Measurements from ENCODE around the gene SULT4A1.

- TF ChIP-seq GATA2 (CRISPR knock-in tag; IDR thresholded peaks at IDR 0.05) (no peak), RNF2 (IDR thresholded peaks at IDR 0.05) (no peak), JUND (IDR thresholded peaks at IDR 0.05; ENCODE audit: borderline replicate concordance, low read depth, low read length) (no peak), JUND (tag; IDR thresholded peaks at IDR 0.05; ENCODE audit: borderline replicate concordance, low read depth, low read length) (no peak), NFE2 (IDR thresholded peaks at IDR 0.05; ENCODE audit: low read depth) (no peak), POLR2AphosphoS2 (IDR thresholded peaks at IDR 0.05; ENCODE audit: low read length) (no peak), HEY1 (CRISPR knock-in tag; IDR thresholded peaks at IDR 0.05; ENCODE audit: borderline replicate concordance) (no peak), AFF4 (CRISPR knock-in tag; IDR thresholded peaks at IDR 0.05) (no peak), KLF16 (IDR thresholded peaks at IDR 0.05) (no peak)
- TF ChIP-seq, protein P1, sequence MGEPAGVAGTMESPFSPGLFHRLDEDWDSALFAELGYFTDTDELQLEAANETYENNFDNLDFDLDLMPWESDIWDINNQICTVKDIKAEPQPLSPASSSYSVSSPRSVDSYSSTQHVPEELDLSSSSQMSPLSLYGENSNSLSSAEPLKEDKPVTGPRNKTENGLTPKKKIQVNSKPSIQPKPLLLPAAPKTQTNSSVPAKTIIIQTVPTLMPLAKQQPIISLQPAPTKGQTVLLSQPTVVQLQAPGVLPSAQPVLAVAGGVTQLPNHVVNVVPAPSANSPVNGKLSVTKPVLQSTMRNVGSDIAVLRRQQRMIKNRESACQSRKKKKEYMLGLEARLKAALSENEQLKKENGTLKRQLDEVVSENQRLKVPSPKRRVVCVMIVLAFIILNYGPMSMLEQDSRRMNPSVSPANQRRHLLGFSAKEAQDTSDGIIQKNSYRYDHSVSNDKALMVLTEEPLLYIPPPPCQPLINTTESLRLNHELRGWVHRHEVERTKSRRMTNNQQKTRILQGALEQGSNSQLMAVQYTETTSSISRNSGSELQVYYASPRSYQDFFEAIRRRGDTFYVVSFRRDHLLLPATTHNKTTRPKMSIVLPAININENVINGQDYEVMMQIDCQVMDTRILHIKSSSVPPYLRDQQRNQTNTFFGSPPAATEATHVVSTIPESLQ (CRISPR knock-in tag; IDR thresholded peaks at IDR 0.05): no peak
- TF ChIP-seq, protein P2, sequence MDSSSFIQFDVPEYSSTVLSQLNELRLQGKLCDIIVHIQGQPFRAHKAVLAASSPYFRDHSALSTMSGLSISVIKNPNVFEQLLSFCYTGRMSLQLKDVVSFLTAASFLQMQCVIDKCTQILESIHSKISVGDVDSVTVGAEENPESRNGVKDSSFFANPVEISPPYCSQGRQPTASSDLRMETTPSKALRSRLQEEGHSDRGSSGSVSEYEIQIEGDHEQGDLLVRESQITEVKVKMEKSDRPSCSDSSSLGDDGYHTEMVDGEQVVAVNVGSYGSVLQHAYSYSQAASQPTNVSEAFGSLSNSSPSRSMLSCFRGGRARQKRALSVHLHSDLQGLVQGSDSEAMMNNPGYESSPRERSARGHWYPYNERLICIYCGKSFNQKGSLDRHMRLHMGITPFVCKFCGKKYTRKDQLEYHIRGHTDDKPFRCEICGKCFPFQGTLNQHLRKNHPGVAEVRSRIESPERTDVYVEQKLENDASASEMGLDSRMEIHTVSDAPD (CRISPR knock-in tag; IDR thresholded peaks at IDR 0.05): no peak
Measured at GRCh38 chr22:43862074-43862881, at the start of gene SULT4A1.
